GM19324 (cell line): ENCODE results near the gene KCTD16.

Source experiments
- ATAC-seq: cut with Tn5 transposase; IDR thresholded peaks from one replicate; pipeline ENCODE4 v1.9.1; 2021; ENCODE audit warnings: mild to moderate bottlenecking, moderate library complexity; ENCODE audit not compliant: unreplicated experiment, low FRiP score

Gene KCTD16

GRCh38 chr5:144205141-144205551 lies 34.5 kb downstream of the KCTD16 start:
- no peak for ATAC-seq

DNA sequence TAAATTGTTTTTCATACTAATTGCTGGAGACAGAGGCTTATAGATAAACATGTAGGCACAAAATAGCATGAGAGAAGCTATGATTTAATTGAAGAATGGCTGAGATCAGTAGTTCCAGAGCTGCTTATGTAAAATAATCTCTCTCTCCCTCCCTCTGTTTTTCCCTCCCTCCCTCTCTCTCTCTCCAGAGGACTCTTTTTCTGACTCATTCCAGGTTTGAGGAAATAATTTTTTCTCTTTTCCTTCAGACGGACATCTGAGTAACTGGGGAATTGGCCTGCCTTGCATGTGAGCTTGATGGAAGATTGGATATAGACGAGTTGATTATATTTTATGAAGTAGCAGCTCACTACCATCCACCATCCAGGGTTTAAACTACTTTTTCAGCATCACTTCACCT lies 35.5 kb downstream of the KCTD16 start:
- ATAC-seq: no peak

- no peak for ATAC-seq
Measured at GRCh38 chr5:144207875-144208444, 37.3 kb downstream of the KCTD16 start.

DNA sequence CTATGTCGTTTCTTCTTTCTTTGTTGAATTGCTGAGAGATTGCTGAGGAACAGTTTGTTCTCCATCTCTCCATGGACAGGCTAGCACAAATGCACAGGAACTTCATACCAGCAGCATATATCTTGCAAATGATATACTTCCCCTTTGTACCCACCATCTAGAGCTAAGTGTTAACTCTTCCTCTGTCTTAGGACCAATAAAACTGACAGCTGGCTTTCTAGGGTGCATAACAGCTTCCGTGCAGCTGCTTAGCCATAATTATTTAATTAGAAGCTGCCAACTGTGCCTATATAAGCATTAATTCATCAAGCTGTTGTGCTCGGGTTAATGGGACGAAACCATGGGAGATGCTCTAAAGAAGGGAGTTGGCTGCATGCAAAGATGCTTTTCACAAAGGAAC lies 38.7 kb downstream of the KCTD16 start:
- ATAC-seq: no peak

DNA sequence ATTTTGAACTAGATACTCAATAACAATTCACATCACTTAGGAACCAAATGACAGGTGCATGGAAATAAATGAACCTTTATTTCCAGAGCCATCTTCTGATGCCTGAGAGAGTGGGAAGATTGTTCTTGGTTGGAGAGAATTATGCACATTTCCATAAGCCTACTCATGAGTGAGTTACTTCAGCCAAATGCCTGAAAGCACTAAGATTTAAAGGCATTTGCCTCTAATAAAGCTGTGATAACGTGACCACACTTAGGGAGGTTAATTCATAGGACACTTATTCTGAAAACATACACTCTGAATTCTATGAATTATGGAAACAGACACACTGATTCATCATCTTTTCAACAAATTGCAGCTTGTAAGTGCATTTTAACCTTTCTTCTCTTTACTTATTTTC lies 40.0 kb downstream of the KCTD16 start:
- ATAC-seq: no peak

GRCh38 chr5:144219869-144220268 lies 49.2 kb downstream of the KCTD16 start:
- no peak for ATAC-seq

DNA sequence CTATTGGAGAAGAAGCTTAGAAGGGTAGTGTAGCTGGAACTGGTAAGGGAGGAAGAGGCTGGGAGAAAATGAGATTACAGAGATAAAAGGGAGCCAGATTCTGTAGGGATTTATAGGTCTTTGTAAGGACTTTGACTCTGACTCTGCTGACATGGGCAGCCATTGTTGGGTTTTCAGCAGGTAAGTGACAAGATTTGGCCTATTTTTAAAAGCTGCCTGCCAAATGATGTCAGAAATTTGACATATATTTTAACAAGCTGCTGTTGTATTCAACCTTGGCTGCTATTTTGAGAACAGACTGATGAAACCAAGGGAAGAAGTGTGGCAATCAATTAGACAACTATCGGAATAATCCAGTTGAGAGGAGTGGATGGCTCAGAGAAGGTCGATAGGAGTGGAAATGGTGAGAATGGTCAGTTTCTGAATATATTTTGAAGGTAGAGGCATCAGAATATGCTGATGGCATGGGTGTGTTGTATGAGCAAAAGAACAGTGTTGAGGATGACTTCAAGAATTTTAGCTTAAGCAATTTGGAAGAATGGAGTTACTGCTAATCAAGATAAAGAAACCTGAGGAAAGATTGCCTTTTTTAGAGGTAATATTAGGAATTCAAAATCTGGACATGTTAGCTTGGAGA lies 56.8 kb downstream of the KCTD16 start:
- ATAC-seq: no peak

GRCh38 chr5:144230806-144231205 lies 60.1 kb downstream of the KCTD16 start:
- no peak for ATAC-seq

- no peak for ATAC-seq
Measured at GRCh38 chr5:144232285-144232684, 61.6 kb downstream of the KCTD16 start.

DNA sequence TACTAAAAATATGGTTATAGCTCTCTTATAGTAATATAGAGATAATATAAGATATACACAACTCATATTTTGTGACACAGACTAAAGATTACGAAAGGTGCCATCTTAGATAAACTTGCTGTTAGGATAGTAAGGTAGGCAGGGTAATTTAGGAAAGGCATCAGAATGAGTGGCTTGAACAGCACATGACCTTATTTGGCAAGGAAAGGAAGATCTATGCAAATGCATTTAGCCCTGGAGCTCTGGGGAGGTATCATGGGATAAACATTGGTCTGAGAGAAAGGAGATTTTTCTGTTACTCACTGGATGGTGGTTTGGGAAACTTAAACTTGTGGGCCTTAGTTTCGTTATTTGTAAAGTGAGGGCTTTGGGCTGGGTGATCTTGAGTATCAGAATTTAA lies 65.8 kb downstream of the KCTD16 start:
- ATAC-seq: no peak

GRCh38 chr5:144237851-144238250 lies 67.2 kb downstream of the KCTD16 start:
- ATAC-seq: no peak

- ATAC-seq: no peak
Measured at GRCh38 chr5:144247131-144247530, 76.5 kb downstream of the KCTD16 start.

DNA sequence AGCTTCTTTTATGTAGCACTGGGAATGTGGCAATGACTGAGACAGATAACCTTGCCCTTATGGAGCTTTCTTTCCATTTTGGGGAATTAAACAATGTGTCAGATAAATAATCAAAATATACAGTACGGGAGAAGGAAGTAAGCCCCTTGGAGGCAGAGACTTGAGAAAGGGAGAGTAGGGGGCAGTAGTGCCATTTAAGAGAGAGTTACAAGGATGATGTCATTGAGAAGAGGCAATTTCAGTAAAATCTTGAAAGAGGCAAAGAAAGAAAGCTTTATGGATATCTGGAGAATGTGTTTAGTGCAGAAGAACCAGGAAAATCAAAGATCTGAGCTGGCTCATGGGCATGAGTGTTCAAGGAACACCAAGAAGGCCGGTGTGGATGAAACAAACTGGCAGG lies 77.3 kb downstream of the KCTD16 start:
- ATAC-seq: no peak

DNA sequence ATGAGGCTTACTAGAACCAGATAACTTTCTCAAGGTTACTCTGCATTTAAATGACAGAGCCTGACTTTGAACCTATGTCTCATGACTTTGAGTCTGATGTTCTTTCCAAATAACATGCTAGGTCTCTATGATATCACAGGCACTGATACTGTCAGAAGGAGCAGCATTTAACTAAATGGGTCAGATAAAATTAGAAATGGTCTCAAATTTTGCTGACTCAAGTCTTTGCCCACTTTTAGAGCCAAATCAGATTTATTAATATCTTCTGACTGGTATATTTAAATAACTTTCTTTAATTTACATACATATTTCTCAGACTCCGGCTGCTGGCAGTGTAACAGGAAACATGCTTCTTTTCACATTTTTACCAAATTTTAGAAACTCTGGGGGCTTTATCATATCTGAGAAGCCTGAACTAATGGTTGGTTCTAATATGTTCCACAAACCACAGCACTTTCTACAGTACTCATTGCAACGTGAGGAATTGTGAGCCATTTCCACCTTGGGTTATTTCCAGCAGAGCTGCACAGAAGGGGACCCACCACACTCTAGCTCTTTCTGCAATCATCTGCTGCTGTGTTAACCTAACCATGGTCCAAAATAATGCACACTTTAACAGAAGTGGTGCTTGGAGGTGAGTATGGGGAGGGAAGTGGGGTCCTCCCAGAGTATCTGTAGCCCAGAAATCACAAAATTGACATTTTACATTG lies 79.2 kb downstream of the KCTD16 start:
- ATAC-seq: no peak

- no peak for ATAC-seq
Measured at GRCh38 chr5:144254552-144254951, 83.9 kb downstream of the KCTD16 start.

GRCh38 chr5:144260121-144260520 lies 89.4 kb downstream of the KCTD16 start:
- ATAC-seq: no peak

- no peak for ATAC-seq
Measured at GRCh38 chr5:144265643-144266247, 95.1 kb downstream of the KCTD16 start.

GRCh38 chr5:144267961-144268513 lies 97.4 kb downstream of the KCTD16 start:
- ATAC-seq: no peak

- ATAC-seq: no peak
Measured at GRCh38 chr5:144273232-144274027, 102.8 kb downstream of the KCTD16 start.

DNA sequence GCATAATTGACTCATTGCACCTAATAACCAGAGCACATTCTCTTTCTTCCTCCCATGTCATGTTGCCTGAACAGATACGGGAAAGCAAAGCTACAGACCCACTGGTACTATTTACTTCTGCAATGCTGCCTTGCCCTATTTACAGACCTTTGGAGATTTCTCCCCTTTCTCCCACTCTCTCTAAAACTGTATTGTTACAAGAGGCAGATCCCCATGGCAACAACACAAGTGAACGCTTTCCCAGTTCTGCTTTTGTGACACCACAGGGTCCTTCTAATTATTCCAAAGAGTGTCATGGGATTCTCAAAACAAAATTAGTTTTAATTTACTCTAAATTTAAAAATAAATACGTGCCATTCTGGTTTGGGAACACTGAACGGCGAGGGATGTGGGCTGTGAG lies 104.7 kb downstream of the KCTD16 start:
- ATAC-seq: no peak
